H1 (cell line): Measurements from ENCODE around the gene RCSD1. TPM values are rescaled to one million over a fixed set of nuclear protein-coding genes. Genes with fewer than 3 reads are reported as not detected.

Source experiments
- POLR2AphosphoS5 ChIP-seq: IDR thresholded peaks from 2 replicates; pipeline ENCODE4 v1.6.1; 2011; ENCODE audit warnings: low read depth, low read length
- polyA plus RNA-seq, 7 experiments: library from polyadenylated mRNA; depleted of rRNA in 3 of 7; stranded (reverse) in 5 of 7; unstranded in 2 of 7; fragments of >200 nt in 5 of 7; fragments of 200-250 nt in 2 of 7; gene quantifications; 1 replicate in 5 of 7; 2 replicates in 1 of 7; 4 replicates in 1 of 7; pipeline versions ENCODE4 v1.2.1 to v1.2.3, GENCODE V29; 2011 to 2013; ENCODE audit warnings: missing spikeins in 2 of 7, mixed read lengths in 2 of 7
- total RNA-seq: library from RNA; stranded (reverse); fragmentation: NEBNext Ultra II Directional; extraction: Animal tissue kit (Norgen Biotek cat#: 25700); gene quantifications from 2 replicates; pipeline ENCODE4 v1.2.1, GENCODE V29; 2021

RCSD1 gene
- total and polyA plus RNA-seq, 2 of the 8 experiments (the other 6 are each of a cell fraction or from before 2014, with no cell fraction given), result 0.47 to 0.69 TPM

- no peak for TF ChIP-seq POLR2AphosphoS5
- TF ChIP-seq, all 59 proteins: peak for 4
Measured at GRCh38 chr1:167635156-167635648, 5.2 kb downstream of the RCSD1 start (continued).
